IPS-18a (cell line): ENCODE results near the gene STK31.

Experiments
- H3K27ac ChIP-seq: one replicate; pipeline ENCODE4 v1.5.1; 2013; ENCODE audit warnings: low read length
- H3K27me3 ChIP-seq: one replicate; pipeline ENCODE4 v1.6.1; 2013; ENCODE audit warnings: mild to moderate bottlenecking, low read length; ENCODE audit not compliant: control insufficient read depth, insufficient read depth
- H3K36me3 ChIP-seq: one replicate; pipeline ENCODE4 v1.6.1; 2013; ENCODE audit warnings: low read depth, low read length; ENCODE audit not compliant: control insufficient read depth
- H3K4me1 ChIP-seq: one replicate; pipeline ENCODE4 v1.6.1; 2013; ENCODE audit warnings: low read depth, low read length; ENCODE audit not compliant: control insufficient read depth
- H3K4me3 ChIP-seq: one replicate; pipeline ENCODE4 v1.5.1; 2013; ENCODE audit warnings: low read length
- H3K9ac ChIP-seq: one replicate; pipeline ENCODE4 v1.6.1; 2013; ENCODE audit warnings: mild to moderate bottlenecking, low read length, moderate library complexity
- H3K9me3 ChIP-seq: one replicate; pipeline ENCODE4 v1.6.1; 2013; ENCODE audit warnings: low read depth, low read length; ENCODE audit not compliant: control insufficient read depth

The STK31 gene

DNA sequence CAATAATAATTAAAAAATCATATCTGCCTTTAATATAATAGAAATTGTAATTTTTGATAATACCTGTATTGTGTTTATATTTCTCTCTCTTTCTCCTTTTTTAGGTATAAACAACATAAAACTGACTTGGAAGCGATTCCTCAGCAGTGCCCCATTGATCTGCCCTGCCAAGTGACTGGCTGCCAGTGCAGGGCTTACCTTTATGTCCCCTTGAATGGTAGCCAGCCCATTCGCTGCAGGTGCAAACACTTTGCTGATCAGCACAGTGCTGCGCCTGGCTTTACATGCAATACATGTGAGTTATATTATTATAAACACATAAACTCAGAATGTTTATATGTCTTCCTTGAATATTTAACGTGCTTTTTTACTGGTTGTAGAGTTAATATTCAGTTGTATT is 20.9 kb upstream of the STK31 start:
- Histone ChIP-seq H3K4me1 (no peaks in the 10 kb centered on the region), H3K9ac (no peak overlapping the region), H3K9me3 (no peaks in the 10 kb centered on the region), H3K36me3 (peaks cover 56% of the 10 kb centered on the region), H3K27me3 (no peaks in the 10 kb centered on the region), H3K27ac (no peak overlapping the region), H3K4me3 (no peak overlapping the region)

DNA sequence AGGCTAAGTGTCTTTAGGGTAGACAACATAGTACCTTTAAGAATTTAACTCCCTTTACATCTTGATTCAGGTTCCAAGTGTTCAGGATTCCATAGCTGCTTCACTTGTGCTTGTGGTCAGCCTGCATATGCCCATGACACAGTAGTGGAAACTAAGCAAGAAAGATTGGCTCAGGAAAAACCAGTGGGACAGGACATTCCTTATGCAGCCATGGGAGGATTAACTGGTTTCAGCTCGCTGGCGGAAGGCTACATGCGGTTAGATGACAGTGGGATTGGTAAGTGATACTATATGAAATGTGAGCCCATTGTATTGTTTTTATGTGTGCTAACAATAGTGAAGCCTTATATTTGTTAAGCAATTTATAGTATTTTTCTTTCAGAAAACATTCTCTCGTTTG is 18.7 kb upstream of the STK31 start:
- H3K27me3 ChIP-seq = no peaks in the 10 kb centered on the region
- no peak overlapping the region for H3K27ac ChIP-seq
- no peaks in the 10 kb centered on the region for H3K4me1 ChIP-seq
- H3K9ac ChIP-seq = no peak overlapping the region
- no peak overlapping the region for H3K4me3 ChIP-seq
- H3K9me3 ChIP-seq = no peaks in the 10 kb centered on the region
- peaks cover 51% of the 10 kb centered on the region for H3K36me3 ChIP-seq

DNA sequence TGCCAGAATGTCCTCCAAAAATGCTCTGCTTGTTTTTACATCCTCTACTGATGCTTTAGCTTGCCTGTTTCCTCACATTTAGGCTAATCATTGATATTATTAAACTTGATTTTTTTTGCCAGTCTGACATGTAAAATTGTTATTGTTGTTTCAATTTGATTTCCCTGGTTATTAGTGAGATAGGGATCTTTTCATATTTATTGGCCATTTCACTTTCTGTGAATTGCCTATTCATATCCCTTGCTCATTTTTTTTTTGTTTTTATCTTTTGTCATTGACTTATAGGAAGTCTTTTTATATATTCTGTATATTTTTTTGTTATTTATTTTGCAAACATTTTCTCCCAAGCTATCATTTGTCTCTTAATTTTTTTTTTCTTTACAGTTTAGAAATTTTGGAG is 16.8 kb upstream of the STK31 start:
- H3K4me1 ChIP-seq = no peaks in the 10 kb centered on the region
- peaks cover 52% of the 10 kb centered on the region for H3K36me3 ChIP-seq
- no peaks in the 10 kb centered on the region for H3K27me3 ChIP-seq
- H3K27ac ChIP-seq = no peak overlapping the region
- H3K9ac ChIP-seq = no peak overlapping the region
- no peak overlapping the region for H3K4me3 ChIP-seq
- no peaks in the 10 kb centered on the region for H3K9me3 ChIP-seq

DNA sequence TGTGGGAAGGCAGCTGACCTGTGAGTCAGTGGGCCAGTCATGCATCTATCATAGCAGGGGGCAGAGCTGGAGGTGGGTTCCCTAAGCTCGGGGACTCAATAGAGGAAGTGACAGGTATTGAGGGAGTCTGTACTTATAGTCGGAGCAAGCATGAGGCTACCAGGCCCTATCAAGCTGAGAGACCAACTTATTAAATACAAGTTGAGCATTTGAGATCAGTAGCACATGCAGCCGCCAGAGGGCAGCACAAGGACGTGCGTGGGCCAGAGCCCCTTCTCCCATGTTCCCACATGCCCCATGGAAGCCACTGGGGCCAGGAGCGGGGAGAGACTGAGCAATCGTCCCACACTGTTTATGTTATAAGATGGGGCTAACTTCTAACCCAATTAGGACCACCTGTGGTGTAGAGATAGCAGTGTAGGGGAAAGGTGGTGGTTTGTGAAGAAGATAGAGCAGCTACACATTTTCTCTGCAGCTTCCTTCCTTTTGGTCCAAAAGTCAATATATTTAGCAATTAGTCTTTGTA is 13.0 kb upstream of the STK31 start:
- Histone ChIP-seq H3K36me3 (peaks cover 40% of the 10 kb centered on the region), H3K27ac (no peak overlapping the region), H3K9ac (no peak overlapping the region), H3K9me3 (no peaks in the 10 kb centered on the region), H3K27me3 (no peaks in the 10 kb centered on the region), H3K4me1 (no peaks in the 10 kb centered on the region), H3K4me3 (no peak overlapping the region)

DNA sequence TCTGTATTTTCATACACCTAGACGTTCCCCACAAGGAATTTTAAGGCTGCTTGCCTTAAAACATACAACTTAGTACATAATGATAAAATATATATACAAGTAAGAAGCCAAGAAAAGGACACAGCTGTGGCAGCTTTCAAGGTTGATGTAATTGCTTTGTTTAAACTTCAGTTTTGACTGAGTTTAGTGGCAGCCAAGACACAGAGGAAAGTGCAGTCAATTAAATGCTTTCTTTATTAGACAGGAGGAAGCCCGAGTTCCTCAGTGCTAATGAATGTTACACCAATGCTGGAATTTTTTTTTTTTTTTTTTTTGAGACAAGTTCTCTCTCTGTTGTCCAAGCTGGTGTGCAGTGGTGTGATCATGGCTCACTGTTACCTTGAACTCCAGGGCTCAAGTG is 11.2 kb upstream of the STK31 start:
- no peak overlapping the region for H3K4me3 ChIP-seq
- H3K27ac ChIP-seq = no peak overlapping the region
- peaks cover 42% of the 10 kb centered on the region for H3K36me3 ChIP-seq
- H3K9me3 ChIP-seq = no peaks in the 10 kb centered on the region
- H3K4me1 ChIP-seq = no peaks in the 10 kb centered on the region
- H3K9ac ChIP-seq = no peak overlapping the region
- H3K27me3 ChIP-seq = no peaks in the 10 kb centered on the region

GRCh38 chr7:23700046-23700445 is 10.0 kb upstream of the STK31 start:
- H3K4me3 ChIP-seq = no peak overlapping the region
- peaks cover 49% of the 10 kb centered on the region for H3K36me3 ChIP-seq
- no peaks in the 10 kb centered on the region for H3K4me1 ChIP-seq
- H3K27me3 ChIP-seq = no peaks in the 10 kb centered on the region
- no peaks in the 10 kb centered on the region for H3K9me3 ChIP-seq
- H3K27ac ChIP-seq = no peak overlapping the region
- H3K9ac ChIP-seq = no peak overlapping the region

DNA sequence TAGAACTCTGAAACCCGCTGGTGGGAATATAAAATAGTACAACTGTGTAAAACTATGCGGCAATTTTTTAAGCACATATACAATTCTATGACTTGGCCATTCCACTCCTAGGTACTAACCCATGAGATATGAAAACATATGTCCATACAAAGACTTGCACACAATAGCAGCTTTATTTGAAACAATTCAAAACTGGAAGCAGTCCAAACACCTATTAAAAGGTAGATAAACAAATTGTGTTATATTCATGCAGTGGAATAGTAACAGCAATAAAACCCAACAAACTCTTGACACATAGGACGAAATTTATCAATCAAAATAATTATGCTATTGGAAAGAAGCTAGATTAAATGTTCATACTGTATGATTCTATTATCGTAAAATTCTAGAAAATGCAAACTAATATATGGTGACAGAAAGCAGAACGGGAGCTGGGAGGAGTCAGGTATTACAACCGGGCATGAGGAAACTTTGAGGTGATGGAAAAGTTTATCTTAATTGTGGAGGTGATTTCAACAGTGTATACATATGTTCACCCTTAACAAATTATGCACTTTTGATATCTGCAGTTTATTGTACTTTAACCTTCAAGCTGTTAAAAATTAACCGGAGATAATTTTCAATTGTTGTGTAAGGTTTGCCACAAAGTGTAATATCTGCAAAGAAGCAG is 803 bp upstream of the STK31 start:
- no peaks in the 10 kb centered on the region for H3K27me3 ChIP-seq
- H3K4me3 ChIP-seq = no peak overlapping the region
- no peak overlapping the region for H3K9ac ChIP-seq
- H3K4me1 ChIP-seq = no peaks in the 10 kb centered on the region
- peaks cover 16% of the 10 kb centered on the region for H3K36me3 ChIP-seq
- no peak overlapping the region for H3K27ac ChIP-seq
- peaks cover 9% of the 10 kb centered on the region for H3K9me3 ChIP-seq

DNA sequence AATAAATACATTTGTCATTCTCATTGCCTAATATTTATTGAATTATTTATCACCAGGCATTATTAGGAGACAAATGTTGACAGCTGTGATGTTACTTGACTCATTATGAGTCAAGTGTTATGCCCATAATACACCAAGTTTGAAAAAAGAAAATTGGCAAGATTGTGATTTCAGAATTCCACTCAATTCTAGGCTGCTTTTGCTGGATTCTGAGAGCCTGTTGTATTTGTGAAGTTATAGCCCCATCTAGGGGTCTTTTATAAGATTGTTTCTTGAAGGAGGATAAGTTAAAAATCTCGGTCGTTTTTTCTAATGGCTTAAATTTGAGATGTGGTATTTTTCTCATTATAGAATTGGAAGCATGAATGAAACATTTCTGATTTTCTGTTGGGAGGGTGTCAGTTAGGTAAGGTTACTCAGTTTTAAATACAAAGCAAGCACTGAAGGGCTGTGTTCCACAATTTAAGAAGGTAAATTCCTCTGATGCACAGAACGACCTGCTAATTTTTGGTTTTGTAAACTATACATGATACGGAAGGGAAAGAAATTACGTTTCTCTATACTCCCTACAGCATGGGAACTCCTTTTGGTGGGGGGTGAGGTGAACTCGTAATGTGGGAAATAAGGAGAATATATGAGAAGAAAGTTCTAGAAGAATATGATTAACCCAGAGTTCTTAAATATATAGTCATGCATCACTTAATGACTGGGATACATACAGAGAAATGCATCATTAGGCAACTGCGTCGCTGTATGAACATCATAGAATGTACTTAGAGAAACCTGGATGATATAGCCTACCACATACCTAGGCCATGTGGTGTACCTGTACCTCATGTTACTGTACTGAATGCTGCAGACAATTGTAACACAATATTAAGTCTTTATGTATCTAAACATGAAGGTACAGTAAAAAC is 2.6 kb downstream of the STK31 start:
- Histone ChIP-seq H3K9ac (no peak overlapping the region), H3K9me3 (no peaks in the 10 kb centered on the region), H3K4me3 (no peak overlapping the region), H3K27ac (no peak overlapping the region), H3K36me3 (no peaks in the 10 kb centered on the region), H3K4me1 (no peaks in the 10 kb centered on the region), H3K27me3 (no peaks in the 10 kb centered on the region)

DNA sequence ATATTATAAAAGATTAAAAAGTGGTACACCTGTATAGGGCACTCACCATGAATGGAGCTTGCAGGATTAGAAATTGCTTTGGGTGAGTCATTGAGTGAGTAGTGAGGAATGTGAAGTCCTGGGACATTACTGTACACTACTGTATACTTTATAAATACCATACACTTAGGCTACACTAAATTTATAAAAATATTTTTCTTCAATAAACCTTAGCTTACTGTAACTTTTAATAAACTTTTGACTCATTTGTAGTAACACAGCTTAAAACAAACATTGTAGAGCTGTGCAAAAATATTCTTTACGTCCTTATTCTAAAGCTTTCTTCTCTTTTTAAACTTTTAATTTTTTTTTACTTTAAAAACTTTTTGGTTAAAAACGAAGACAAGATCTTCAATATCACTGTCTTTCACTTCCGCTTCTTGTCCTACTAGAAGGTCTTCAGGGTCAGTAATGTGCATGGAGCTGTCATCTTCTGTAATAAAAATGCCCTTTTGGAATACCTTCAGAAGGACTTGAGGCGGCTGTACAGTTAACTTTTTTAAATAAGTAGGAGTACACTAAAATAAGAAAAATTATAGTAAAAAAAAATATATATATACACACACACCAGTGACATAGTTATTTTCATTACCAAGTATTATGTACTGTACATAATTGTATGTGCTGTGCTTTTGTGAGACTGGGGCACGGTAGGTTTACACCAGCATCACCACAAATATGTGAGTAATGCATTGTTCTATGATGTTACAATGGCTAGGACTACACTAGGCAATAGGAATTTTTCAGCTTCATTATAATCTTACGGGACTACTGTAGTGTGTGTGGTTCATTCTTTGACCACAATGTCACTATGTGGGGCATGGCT is 3.5 kb downstream of the STK31 start:
- no peaks in the 10 kb centered on the region for H3K4me1 ChIP-seq
- no peaks in the 10 kb centered on the region for H3K27me3 ChIP-seq
- no peak overlapping the region for H3K4me3 ChIP-seq
- no peaks in the 10 kb centered on the region for H3K9me3 ChIP-seq
- no peaks in the 10 kb centered on the region for H3K36me3 ChIP-seq
- H3K9ac ChIP-seq = no peak overlapping the region
- no peak overlapping the region for H3K27ac ChIP-seq

DNA sequence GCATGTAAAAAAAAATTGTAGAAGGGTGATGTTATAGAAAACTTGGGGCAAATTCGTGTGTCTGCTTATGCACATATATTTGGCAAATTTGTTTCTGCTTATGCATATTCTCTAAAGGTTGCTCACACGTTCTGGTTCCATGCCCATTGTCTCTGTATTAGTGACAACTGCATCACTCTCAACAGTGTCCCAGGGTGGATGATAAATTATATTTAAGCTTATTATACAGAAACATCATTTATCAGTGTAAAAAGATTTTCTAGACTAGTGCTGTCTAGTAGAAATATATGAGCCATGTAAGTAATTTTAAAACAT is 4.1 kb downstream of the STK31 start:
- H3K9ac ChIP-seq = no peak overlapping the region
- no peaks in the 10 kb centered on the region for H3K27me3 ChIP-seq
- H3K27ac ChIP-seq = no peak overlapping the region
- H3K36me3 ChIP-seq = no peaks in the 10 kb centered on the region
- no peak overlapping the region for H3K4me3 ChIP-seq
- H3K9me3 ChIP-seq = no peaks in the 10 kb centered on the region
- no peaks in the 10 kb centered on the region for H3K4me1 ChIP-seq

- Histone ChIP-seq H3K4me3 (no peak overlapping the region), H3K27me3 (no peaks in the 10 kb centered on the region), H3K9ac (no peak overlapping the region), H3K36me3 (no peaks in the 10 kb centered on the region), H3K4me1 (no peaks in the 10 kb centered on the region), H3K9me3 (no peaks in the 10 kb centered on the region), H3K27ac (no peak overlapping the region)
Observed at GRCh38 chr7:23714579-23714978, 4.6 kb downstream of the STK31 start.
